Loucy (cell line): ENCODE data around the gene LRRC63.

Experiments
- EZH2phosphoT487 ChIP-seq: fragments of 200-600 bp; IDR thresholded peaks from 2 replicates; pipeline ENCODE4 v1.6.1; 2018; ENCODE audit warnings: antibody characterized with exemption, mild to moderate bottlenecking, moderate library complexity, borderline replicate concordance
- TF ChIP-seq, protein P1 (sequence below): fragments of 200-600 bp; sonication (generic); conservative IDR thresholded peaks from 2 replicates; pipeline ENCODE4 v1.5.1; 2014; ENCODE audit warnings: mild to moderate bottlenecking, antibody characterized with exemption, low read length

DNA sequence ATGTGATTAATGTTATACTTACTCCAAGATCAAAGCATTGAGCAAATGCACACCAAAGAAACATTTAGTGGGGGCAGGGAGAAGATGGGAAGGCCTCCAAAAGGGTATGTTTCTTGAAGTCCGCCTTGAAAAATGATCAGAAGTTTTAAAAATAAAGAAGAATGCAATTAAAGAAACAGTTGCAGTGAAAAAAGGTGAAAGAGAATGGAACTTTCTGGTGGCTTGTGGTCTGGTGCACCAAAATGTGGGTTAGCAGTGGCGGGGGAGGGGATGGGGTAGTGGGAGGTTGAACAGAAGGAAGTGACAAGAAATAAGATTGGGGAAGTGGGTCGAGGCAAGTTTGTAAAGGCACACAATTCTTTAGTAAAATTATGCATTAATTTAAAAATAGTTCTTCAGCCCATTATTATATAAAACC is 32.2 kb upstream of the LRRC63 start:
- TF ChIP-seq, protein P1, sequence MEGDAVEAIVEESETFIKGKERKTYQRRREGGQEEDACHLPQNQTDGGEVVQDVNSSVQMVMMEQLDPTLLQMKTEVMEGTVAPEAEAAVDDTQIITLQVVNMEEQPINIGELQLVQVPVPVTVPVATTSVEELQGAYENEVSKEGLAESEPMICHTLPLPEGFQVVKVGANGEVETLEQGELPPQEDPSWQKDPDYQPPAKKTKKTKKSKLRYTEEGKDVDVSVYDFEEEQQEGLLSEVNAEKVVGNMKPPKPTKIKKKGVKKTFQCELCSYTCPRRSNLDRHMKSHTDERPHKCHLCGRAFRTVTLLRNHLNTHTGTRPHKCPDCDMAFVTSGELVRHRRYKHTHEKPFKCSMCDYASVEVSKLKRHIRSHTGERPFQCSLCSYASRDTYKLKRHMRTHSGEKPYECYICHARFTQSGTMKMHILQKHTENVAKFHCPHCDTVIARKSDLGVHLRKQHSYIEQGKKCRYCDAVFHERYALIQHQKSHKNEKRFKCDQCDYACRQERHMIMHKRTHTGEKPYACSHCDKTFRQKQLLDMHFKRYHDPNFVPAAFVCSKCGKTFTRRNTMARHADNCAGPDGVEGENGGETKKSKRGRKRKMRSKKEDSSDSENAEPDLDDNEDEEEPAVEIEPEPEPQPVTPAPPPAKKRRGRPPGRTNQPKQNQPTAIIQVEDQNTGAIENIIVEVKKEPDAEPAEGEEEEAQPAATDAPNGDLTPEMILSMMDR, result no peak
- no peak for TF ChIP-seq EZH2phosphoT487
